SH-SY5Y (cell line): ENCODE data around the gene FARP2.

ENCODE experiments used
- GATA2 ChIP-seq: IDR thresholded peaks from 2 replicates; pipeline ENCODE4 v1.6.1; 2011; ENCODE audit warnings: mild to moderate bottlenecking, low read depth, low read length
- GATA3 ChIP-seq: IDR thresholded peaks from 2 replicates; pipeline ENCODE4 v1.6.1; 2011; ENCODE audit warnings: low read depth, mild to moderate bottlenecking, low read length, moderate library complexity

- TF ChIP-seq GATA2 (no peak), GATA3 (no peak)
These were observed 113.7 kb downstream of the FARP2 start for GRCh38 chr2:241469746-241470145.
